ENCODE measurements around the gene SRCIN1. TPM values are rescaled to one million over a fixed set of nuclear protein-coding genes. Genes with fewer than 3 reads are reported as not detected.
"Not testable (repeated sequence)": the region's sequence is repeated elsewhere in the genome, so short reads cannot be mapped to it uniquely, and the experiment has no call there.

Gene SRCIN1
- polyA plus RNA-seq, 1 donor: 7.6 TPM

GRCh38 chr17:38482039-38482699, 123.6 kb downstream of the SRCIN1 start:
- DNase-seq; H3K4me1 ChIP-seq (ENCODE audit: control insufficient read depth, insufficient read depth, low read length); H3K27me3 ChIP-seq (ENCODE audit: control insufficient read depth, insufficient read depth, low read length); H3K9me3 ChIP-seq (ENCODE audit: control insufficient read depth, low read depth, low read length); H3K4me3 ChIP-seq (ENCODE audit: low read length); H3K27ac ChIP-seq (ENCODE audit: low read length); H3K36me3 ChIP-seq (ENCODE audit: control insufficient read depth, insufficient read depth, low read length): not testable (repeated sequence)
- no CpG with 5 or more reads among the region's 19 CpGs for WGBS (ENCODE audit: insufficient coverage, low lambda C conversion rate)

Other genes starting within 250 kb of the SRCIN1 start
- gene ARHGAP23, start 177.5 kb downstream of the SRCIN1 start, polyA plus RNA-seq: 23.6 TPM
- gene EPOP, start 69.0 kb upstream of the SRCIN1 start, polyA plus RNA-seq: 0.57 TPM
- gene MLLT6, start 99.3 kb upstream of the SRCIN1 start, polyA plus RNA-seq: 98.2 TPM
- gene CISD3, start 124.4 kb upstream of the SRCIN1 start, polyA plus RNA-seq: 47.7 TPM
- 27.7 TPM for gene PCGF2, start 142.4 kb upstream of the SRCIN1 start, polyA plus RNA-seq
- gene PSMB3, start 146.8 kb upstream of the SRCIN1 start, polyA plus RNA-seq: 117 TPM
- 33.4 TPM for gene PIP4K2B, start 193.6 kb upstream of the SRCIN1 start, polyA plus RNA-seq
- 20.1 TPM for gene CWC25, start 219.4 kb upstream of the SRCIN1 start, polyA plus RNA-seq
- 2,763 TPM for gene RPL23, start 247.8 kb upstream of the SRCIN1 start, polyA plus RNA-seq